HL-60 (cell line): ENCODE measurements around the gene CORO2A.

ENCODE experiments used
- DNase-seq, 2 experiments: peaks; one replicate each; pipeline ENCODE4 v3.0.0-alpha.2; 2010 to 2020; ENCODE audit warnings: low read depth in 1 of 2, low spot score in 1 of 2
- H3K27ac ChIP-seq: fragments of 250-450 bp; sonication (Bioruptor Pico); replicated peaks from 2 replicates; pipeline ENCODE4 v1.5.1; 2020; ENCODE audit warnings: mild to moderate bottlenecking, moderate library complexity
- H3K27me3 ChIP-seq: fragments of 250-450 bp; sonication (Bioruptor Pico); 2 replicates; pipeline ENCODE4 v1.5.1; 2021; ENCODE audit warnings: mild to moderate bottlenecking, moderate library complexity; ENCODE audit not compliant: insufficient read depth, poor library complexity, severe bottlenecking
- H3K4me3 ChIP-seq: replicated peaks from 2 replicates; pipeline ENCODE4 v1.5.1; 2011; ENCODE audit warnings: mild to moderate bottlenecking, control low read depth, low read length; ENCODE audit not compliant: insufficient read depth
- CTCF ChIP-seq: IDR thresholded peaks from one replicate; pipeline ENCODE4 v1.5.1; 2011; ENCODE audit warnings: low read length, control low read depth, inconsistent platforms; ENCODE audit not compliant: insufficient read depth
- GABPA ChIP-seq: IDR thresholded peaks from 2 replicates; pipeline ENCODE4 v1.6.1; 2012; ENCODE audit warnings: low read depth
- POLR2AphosphoS5 ChIP-seq: IDR thresholded peaks from 2 replicates; pipeline ENCODE4 v1.6.1; 2012; ENCODE audit warnings: low read depth
- REST ChIP-seq: IDR thresholded peaks from 2 replicates; pipeline ENCODE4 v1.6.1; 2012; ENCODE audit warnings: low read depth; ENCODE audit not compliant: insufficient replicate concordance
- SPI1 ChIP-seq: IDR thresholded peaks from 2 replicates; pipeline ENCODE4 v1.6.1; 2012; ENCODE audit warnings: low read depth, mild to moderate bottlenecking, borderline replicate concordance

Gene CORO2A

DNA sequence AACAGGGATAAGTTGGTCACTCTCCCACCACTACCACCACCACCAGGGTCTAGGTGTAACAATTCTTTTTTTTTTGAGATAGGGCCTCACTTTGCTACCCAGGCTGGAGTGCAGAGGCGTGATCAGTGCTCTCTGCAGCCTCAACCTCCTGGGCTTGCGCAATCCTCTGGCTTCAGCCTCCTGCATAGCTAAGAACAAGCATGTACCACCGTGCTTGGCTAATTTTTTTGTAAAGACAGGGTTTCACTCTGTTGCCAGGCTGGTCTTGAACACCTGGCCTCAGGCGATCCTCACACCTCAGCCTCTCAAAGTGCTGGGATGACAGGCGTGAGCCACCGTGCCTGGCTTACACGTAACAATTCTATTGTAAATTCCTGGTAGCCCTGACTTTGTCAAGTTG is 27.5 kb downstream of the CORO2A start:
- DNase-seq, result peak in 1 of 2 experiments; percentile 40
- TF ChIP-seq GABPA, result no peak
- TF ChIP-seq POLR2AphosphoS5, result no peak
- TF ChIP-seq REST, result no peak
- no peak for TF ChIP-seq CTCF

GRCh38 chr9:98162613-98163012 is 29.8 kb downstream of the CORO2A start:
- Histone ChIP-seq H3K4me3 (no peak overlapping the region), H3K27me3 (no peaks in the 10 kb centered on the region), H3K27ac (no peak overlapping the region)
- TF ChIP-seq CTCF (no peak), SPI1 (no peak), GABPA (no peak), REST (no peak)
- DNase-seq, result no peak

More for the DNA sequence above, 27.5 kb downstream of the CORO2A start:
- Histone ChIP-seq H3K4me3 (no peak overlapping the region), H3K27me3 (no peaks in the 10 kb centered on the region), H3K27ac (no peak overlapping the region)

GRCh38 chr9:98161851-98162250 is 30.6 kb downstream of the CORO2A start:
- no peak overlapping the region for H3K4me3 ChIP-seq
- no peak for TF ChIP-seq REST
- no peak for TF ChIP-seq CTCF
- no peak for TF ChIP-seq SPI1
- TF ChIP-seq POLR2AphosphoS5, result no peak
- TF ChIP-seq GABPA, result no peak
- no peak overlapping the region for H3K27ac ChIP-seq
- H3K27me3 ChIP-seq, result no peaks in the 10 kb centered on the region
- DNase-seq, result no peak
